ENCODE measurements around the gene GTF3C1. TPM values are rescaled to one million over a fixed set of nuclear protein-coding genes. Genes with fewer than 3 reads are reported as not detected.

Gene GTF3C1
- total and polyA plus RNA-seq, 8 donors = 22.3 to 227 (median 61.0) TPM

GRCh38 chr16:27597361-27597760 lies 47.6 kb upstream of the GTF3C1 start:
- TF ChIP-seq CTCF (IDR thresholded peaks at IDR 0.05) (no peak), POLR2AphosphoS5 (IDR thresholded peaks at IDR 0.05) (no peak), EP300 (IDR thresholded peaks at IDR 0.05) (no peak), POLR2A (IDR thresholded peaks at IDR 0.05) (no peak)
- intact Hi-C loops (cut with DNase I; ENCODE audit: low total_unique reads) = no loop called here
- no peak overlapping the region for H3K4me3 ChIP-seq
- DNase-seq = no peak
- peaks cover 0 to 15% (median 5%) of the 10 kb centered on the region in 4 donors for H3K4me1 ChIP-seq
- no peaks in the 10 kb centered on the region for H3K27me3 ChIP-seq
- H3K27ac ChIP-seq = no peak overlapping the region
- peaks cover 0 to 13% (median 11%) of the 10 kb centered on the region in 4 donors for H3K36me3 ChIP-seq
- H3K9me3 ChIP-seq = no peaks in the 10 kb centered on the region
- 86 to 98% (median 97%) methylated on average over 3 of the region's 3 CpGs for WGBS, 5 donors

GRCh38 chr16:27596411-27596810 lies 46.7 kb upstream of the GTF3C1 start:
- intact Hi-C loops (cut with DNase I; ENCODE audit: low total_unique reads) = no loop called here
- WGBS, 5 donors = 81 to 98% (median 94%) methylated on average over 4 of the region's 4 CpGs
- H3K9me3 ChIP-seq = no peaks in the 10 kb centered on the region
- TF ChIP-seq EP300 (IDR thresholded peaks at IDR 0.05) = no peak
- no peak for TF ChIP-seq CTCF (IDR thresholded peaks at IDR 0.05)
- no peak for TF ChIP-seq POLR2A (IDR thresholded peaks at IDR 0.05)
- DNase-seq = no peak
- peaks cover 0 to 15% (median 5%) of the 10 kb centered on the region in 4 donors for H3K4me1 ChIP-seq
- no peaks in the 10 kb centered on the region for H3K27me3 ChIP-seq
- H3K36me3 ChIP-seq = peaks cover 0 to 13% (median 11%) of the 10 kb centered on the region in 4 donors
- no peak overlapping the region for H3K27ac ChIP-seq
- no peak overlapping the region for H3K4me3 ChIP-seq

- WGBS, 5 donors = 47 to 71% (median 59%) methylated on average over 6 of the region's 6 CpGs
- intact Hi-C loops (cut with DNase I; ENCODE audit: low total_unique reads) = no loop called here
- no peaks in the 10 kb centered on the region for H3K27me3 ChIP-seq
- no peak for DNase-seq
- H3K4me1 ChIP-seq = peaks cover 0 to 15% (median 5%) of the 10 kb centered on the region in 4 donors
- H3K4me3 ChIP-seq = no peak overlapping the region
- no peak overlapping the region for H3K27ac ChIP-seq
- TF ChIP-seq POLR2A (IDR thresholded peaks at IDR 0.05) (no peak), EP300 (IDR thresholded peaks at IDR 0.05) (no peak), POLR2AphosphoS5 (IDR thresholded peaks at IDR 0.05) (no peak), CTCF (IDR thresholded peaks at IDR 0.05) (no peak)
- no peaks in the 10 kb centered on the region for H3K9me3 ChIP-seq
- H3K36me3 ChIP-seq = peaks cover 0 to 13% (median 11%) of the 10 kb centered on the region in 4 donors
Observed at GRCh38 chr16:27595993-27596392, 46.3 kb upstream of the GTF3C1 start.

GRCh38 chr16:27595475-27595874 lies 45.8 kb upstream of the GTF3C1 start:
- intact Hi-C loops (cut with DNase I; ENCODE audit: low total_unique reads) = no loop called here
- H3K9me3 ChIP-seq = no peaks in the 10 kb centered on the region
- no peak for TF ChIP-seq POLR2AphosphoS5 (IDR thresholded peaks at IDR 0.05)
- TF ChIP-seq EP300 (IDR thresholded peaks at IDR 0.05) = no peak
- H3K4me3 ChIP-seq = no peak overlapping the region
- WGBS, 5 donors = 15 to 41% (median 29%) methylated on average over 4 of the region's 4 CpGs
- H3K27me3 ChIP-seq = no peaks in the 10 kb centered on the region
- H3K36me3 ChIP-seq = peaks cover 0 to 14% (median 12%) of the 10 kb centered on the region in 4 donors
- H3K4me1 ChIP-seq = peaks cover 0 to 15% (median 5%) of the 10 kb centered on the region in 4 donors
- DNase-seq = no peak
- H3K27ac ChIP-seq = no peak overlapping the region

GRCh38 chr16:27591837-27592236 lies 42.1 kb upstream of the GTF3C1 start:
- H3K36me3 ChIP-seq = peaks cover 0 to 6% (median 2%) of the 10 kb centered on the region in 4 donors
- H3K27ac ChIP-seq = no peak overlapping the region
- no peak overlapping the region for H3K4me3 ChIP-seq
- DNase-seq = no peak
- H3K9me3 ChIP-seq = peaks cover 0 to 8% (median 0%) of the 10 kb centered on the region in 4 donors
- no peaks in the 10 kb centered on the region for H3K27me3 ChIP-seq
- TF ChIP-seq POLR2AphosphoS5 (IDR thresholded peaks at IDR 0.05) = no peak
- no peak for TF ChIP-seq EP300 (IDR thresholded peaks at IDR 0.05)
- no peak for TF ChIP-seq POLR2A (IDR thresholded peaks at IDR 0.05)
- no peak for TF ChIP-seq CTCF (IDR thresholded peaks at IDR 0.05)
- H3K4me1 ChIP-seq = peaks cover 0 to 15% (median 5%) of the 10 kb centered on the region in 4 donors
- 91 to 96% (median 94%) methylated on average over 4 of the region's 4 CpGs for WGBS, 5 donors
- intact Hi-C loops (cut with DNase I; ENCODE audit: low total_unique reads) = no loop called here
